ENCODE data around the gene IQCE. TPM values are rescaled to one million over a fixed set of nuclear protein-coding genes. Genes with fewer than 3 reads are reported as not detected.

IQCE gene
- total RNA-seq, 1 experiment from 2014 or later = 94.8 TPM

DNA sequence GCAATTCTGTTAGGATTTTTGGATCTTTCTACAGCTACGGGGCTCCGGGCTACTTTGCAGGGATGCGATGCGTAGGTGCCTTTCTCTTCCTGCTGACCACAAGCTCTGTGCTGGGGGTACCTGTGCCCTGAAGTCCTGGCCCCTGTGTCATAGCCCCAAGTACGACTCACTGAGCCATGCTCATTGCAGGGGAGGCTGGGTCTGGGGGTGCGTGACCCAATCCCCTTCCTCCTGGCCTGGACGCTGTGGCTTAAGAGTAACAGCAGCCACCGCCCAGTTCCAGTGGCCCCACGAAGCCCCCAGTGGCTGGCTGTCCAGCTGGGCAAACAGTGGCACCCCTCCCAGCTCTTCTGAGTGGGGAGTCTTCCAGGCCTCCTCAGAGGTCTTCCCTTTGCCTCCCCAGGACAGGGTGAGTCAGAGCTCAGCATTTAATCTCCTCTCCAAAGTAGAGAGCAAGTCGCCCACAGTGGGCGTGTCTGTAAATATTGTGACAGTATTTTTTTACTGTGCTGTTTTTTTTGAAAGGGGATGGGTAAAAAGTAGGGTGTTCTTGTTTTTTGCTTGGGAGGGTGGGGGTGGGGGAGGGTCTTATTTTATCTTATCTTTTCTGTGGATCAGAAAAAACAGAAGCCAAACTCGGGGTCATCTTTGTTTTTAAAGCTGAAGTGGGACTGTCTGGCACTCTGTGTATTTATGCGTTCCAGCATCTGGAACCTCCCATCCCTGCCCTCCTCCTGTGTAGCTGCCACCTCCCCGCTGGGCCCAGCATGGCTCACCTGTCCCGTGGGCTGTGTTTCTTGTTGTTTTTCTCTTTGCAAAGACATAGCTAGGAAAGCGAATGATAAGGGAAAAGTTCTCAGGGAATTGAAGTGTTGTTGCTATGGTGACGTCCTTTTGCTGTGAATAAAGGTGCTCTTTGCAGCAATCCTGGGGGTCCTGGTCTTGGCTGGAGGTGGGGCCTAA, 31.0 kb upstream of the IQCE start:
- H3K27ac Mint-ChIP-seq (ENCODE audit: unreplicated experiment) = peak overlapping the region; percentile 23
- H3K4me1 Mint-ChIP-seq (ENCODE audit: low read depth, unreplicated experiment) = peaks cover 56% of the 10 kb centered on the region
- H3K9me3 Mint-ChIP-seq (ENCODE audit: low read depth, unreplicated experiment) = no peaks in the 10 kb centered on the region
- peaks cover 95% of the 10 kb centered on the region for H3K36me3 Mint-ChIP-seq (ENCODE audit: insufficient read depth, unreplicated experiment)
- H3K27me3 Mint-ChIP-seq (ENCODE audit: unreplicated experiment) = no peaks in the 10 kb centered on the region
- CTCF ChIA-PET = interaction anchor here (0.5 to 2.0 kb wide), 9 partner anchors 18 to 1893 kb away, joined by 3 to 9 read pairs (median 6); no protein-coding TSS in a partner anchor
- intact Hi-C loops (cut with micrococcal nuclease; ENCODE audit: unreplicated experiment) = no loop called here
- peak overlapping the region; percentile 53 for H3K4me3 Mint-ChIP-seq (ENCODE audit: low read depth, unreplicated experiment)
- TF ChIP-seq, protein P1, sequence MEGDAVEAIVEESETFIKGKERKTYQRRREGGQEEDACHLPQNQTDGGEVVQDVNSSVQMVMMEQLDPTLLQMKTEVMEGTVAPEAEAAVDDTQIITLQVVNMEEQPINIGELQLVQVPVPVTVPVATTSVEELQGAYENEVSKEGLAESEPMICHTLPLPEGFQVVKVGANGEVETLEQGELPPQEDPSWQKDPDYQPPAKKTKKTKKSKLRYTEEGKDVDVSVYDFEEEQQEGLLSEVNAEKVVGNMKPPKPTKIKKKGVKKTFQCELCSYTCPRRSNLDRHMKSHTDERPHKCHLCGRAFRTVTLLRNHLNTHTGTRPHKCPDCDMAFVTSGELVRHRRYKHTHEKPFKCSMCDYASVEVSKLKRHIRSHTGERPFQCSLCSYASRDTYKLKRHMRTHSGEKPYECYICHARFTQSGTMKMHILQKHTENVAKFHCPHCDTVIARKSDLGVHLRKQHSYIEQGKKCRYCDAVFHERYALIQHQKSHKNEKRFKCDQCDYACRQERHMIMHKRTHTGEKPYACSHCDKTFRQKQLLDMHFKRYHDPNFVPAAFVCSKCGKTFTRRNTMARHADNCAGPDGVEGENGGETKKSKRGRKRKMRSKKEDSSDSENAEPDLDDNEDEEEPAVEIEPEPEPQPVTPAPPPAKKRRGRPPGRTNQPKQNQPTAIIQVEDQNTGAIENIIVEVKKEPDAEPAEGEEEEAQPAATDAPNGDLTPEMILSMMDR (IDR thresholded peaks at IDR 0.05; ENCODE audit: unreplicated experiment) = no peak
- DNase-seq = peak; percentile 66
- no TSS peak for BruUV-seq (replicated peaks)

GRCh38 chr7:2528481-2529095, 30.2 kb upstream of the IQCE start:
- BruUV-seq (replicated peaks) = no TSS peak
- no peak for DNase-seq
- Mint-ChIP-seq H3K27me3 (ENCODE audit: unreplicated experiment) (no peaks in the 10 kb centered on the region), H3K4me1 (ENCODE audit: low read depth, unreplicated experiment) (peaks cover 50% of the 10 kb centered on the region), H3K4me3 (ENCODE audit: low read depth, unreplicated experiment) (peak overlapping the region; percentile 53), H3K36me3 (ENCODE audit: insufficient read depth, unreplicated experiment) (peaks cover 87% of the 10 kb centered on the region), H3K27ac (ENCODE audit: unreplicated experiment) (peak overlapping the region; percentile 23), H3K9me3 (ENCODE audit: low read depth, unreplicated experiment) (no peaks in the 10 kb centered on the region)
- intact Hi-C loops (cut with micrococcal nuclease; ENCODE audit: unreplicated experiment) = no loop called here
- TF ChIP-seq, protein P1 (IDR thresholded peaks at IDR 0.05; ENCODE audit: unreplicated experiment) = no peak
- CTCF ChIA-PET = interaction anchor here (0.6 to 2.0 kb wide), 4 partner anchors 16 to 77 kb away, joined by 3 to 8 read pairs (median 5); no protein-coding TSS in a partner anchor

DNA sequence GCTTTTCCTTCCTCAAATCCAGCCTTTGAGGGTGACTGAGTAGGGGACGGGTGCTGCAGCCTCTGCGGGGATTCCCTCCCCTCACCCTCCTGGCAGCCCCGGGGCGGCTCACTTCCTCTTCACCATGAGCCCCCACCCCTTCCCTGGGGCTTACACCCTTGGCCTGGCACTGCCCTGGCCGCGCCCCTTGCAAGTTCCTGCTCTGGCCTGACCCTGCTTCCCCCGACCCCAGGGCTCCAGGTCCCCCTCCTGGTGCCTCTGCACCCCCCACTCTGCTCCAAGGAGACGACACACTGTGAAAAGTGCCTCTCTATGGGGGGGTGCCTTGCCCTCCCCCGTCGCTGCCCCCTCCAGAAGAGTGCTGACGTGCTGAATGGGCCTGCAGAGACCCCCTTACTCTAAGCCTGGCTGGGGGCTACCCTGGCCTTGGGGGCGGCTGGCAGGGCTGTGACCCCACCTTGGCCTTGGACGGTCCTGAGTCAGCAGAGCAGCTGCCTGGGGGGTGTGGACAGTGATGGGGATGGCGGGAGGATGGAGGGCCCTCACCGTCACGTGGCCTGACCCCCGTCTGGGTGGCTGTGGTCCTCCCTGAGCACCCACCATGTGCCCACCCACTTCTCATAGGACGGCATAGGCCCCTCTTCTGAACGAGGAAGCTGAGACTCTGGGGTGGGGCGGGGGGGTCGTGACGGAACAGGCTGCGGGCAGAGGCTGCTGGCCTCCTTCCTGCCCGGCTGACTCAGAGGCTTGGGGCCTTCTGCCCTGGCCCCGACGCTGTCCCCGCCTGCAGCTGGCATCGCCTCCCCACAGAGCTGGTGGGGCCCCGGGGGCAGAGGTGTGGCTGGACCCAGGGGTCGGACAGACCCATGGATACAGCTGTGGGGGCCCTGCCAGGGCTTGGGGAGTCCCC, 29.4 kb upstream of the IQCE start:
- Mint-ChIP-seq H3K36me3 (ENCODE audit: insufficient read depth, unreplicated experiment) (peaks cover 79% of the 10 kb centered on the region), H3K9me3 (ENCODE audit: low read depth, unreplicated experiment) (no peaks in the 10 kb centered on the region), H3K27me3 (ENCODE audit: unreplicated experiment) (no peaks in the 10 kb centered on the region), H3K4me1 (ENCODE audit: low read depth, unreplicated experiment) (peaks cover 50% of the 10 kb centered on the region), H3K27ac (ENCODE audit: unreplicated experiment) (peak overlapping the region; percentile 88), H3K4me3 (ENCODE audit: low read depth, unreplicated experiment) (peak overlapping the region; percentile 53)
- DNase-seq = peak; percentile 84
- TF ChIP-seq, protein P1 (IDR thresholded peaks at IDR 0.05; ENCODE audit: unreplicated experiment) = no peak
- CTCF ChIA-PET = interaction anchor here (0.6 to 2.0 kb wide), 5 partner anchors 15 to 78 kb away, joined by 3 to 8 read pairs (median 4); no protein-coding TSS in a partner anchor
- intact Hi-C loops (cut with micrococcal nuclease; ENCODE audit: unreplicated experiment) = no loop called here
- BruUV-seq (replicated peaks) = no TSS peak

Measured in Calu3 (cell line).